Measurements from ENCODE around the gene FGF11.
A peak's percentile ranks its signal among the peaks of the same experiment; 100 is the strongest.
"Not testable (repeated sequence)": the region's sequence is repeated elsewhere in the genome, so short reads cannot be mapped to it uniquely, and the experiment has no call there.

FGF11 gene

DNA sequence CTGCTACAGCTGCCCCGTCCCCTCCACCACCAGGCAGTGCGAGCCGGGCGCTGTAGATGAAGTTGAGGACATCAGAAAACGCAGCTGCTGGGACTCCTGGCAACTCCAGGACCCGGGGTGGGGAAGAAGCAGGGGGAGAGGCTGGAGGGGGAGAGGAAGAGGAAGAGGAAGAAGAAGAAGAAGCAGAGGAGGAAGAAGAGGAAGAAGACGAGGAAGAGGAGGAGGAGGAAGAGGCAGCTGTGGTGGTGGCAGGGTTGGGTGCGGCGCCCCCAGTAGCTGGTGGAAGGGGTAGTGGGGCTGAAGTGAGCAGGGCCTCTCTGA, 27.0 kb downstream of the FGF11 start:
- Histone ChIP-seq H3K27me3 (no peaks in the 10 kb centered on the region), H3K4me1 (ENCODE audit: control insufficient read depth in 1 of 2, insufficient read depth in 1 of 2, low read depth in 1 of 2, low read length in 1 of 2) (peaks cover 13 to 15% of the 10 kb centered on the region in 2 experiments), H3K4me3 (ENCODE audit: low read depth in 1 of 2, low read length in 1 of 2) (no peak overlapping the region), H3K27ac (peak overlapping the region; percentile 61), H3K36me3 (peaks cover 27% of the 10 kb centered on the region), H3K9me3 (no peaks in the 10 kb centered on the region)
- TF ChIP-seq, protein P1, sequence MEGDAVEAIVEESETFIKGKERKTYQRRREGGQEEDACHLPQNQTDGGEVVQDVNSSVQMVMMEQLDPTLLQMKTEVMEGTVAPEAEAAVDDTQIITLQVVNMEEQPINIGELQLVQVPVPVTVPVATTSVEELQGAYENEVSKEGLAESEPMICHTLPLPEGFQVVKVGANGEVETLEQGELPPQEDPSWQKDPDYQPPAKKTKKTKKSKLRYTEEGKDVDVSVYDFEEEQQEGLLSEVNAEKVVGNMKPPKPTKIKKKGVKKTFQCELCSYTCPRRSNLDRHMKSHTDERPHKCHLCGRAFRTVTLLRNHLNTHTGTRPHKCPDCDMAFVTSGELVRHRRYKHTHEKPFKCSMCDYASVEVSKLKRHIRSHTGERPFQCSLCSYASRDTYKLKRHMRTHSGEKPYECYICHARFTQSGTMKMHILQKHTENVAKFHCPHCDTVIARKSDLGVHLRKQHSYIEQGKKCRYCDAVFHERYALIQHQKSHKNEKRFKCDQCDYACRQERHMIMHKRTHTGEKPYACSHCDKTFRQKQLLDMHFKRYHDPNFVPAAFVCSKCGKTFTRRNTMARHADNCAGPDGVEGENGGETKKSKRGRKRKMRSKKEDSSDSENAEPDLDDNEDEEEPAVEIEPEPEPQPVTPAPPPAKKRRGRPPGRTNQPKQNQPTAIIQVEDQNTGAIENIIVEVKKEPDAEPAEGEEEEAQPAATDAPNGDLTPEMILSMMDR (IDR thresholded peaks at IDR 0.05): no peak

DNA sequence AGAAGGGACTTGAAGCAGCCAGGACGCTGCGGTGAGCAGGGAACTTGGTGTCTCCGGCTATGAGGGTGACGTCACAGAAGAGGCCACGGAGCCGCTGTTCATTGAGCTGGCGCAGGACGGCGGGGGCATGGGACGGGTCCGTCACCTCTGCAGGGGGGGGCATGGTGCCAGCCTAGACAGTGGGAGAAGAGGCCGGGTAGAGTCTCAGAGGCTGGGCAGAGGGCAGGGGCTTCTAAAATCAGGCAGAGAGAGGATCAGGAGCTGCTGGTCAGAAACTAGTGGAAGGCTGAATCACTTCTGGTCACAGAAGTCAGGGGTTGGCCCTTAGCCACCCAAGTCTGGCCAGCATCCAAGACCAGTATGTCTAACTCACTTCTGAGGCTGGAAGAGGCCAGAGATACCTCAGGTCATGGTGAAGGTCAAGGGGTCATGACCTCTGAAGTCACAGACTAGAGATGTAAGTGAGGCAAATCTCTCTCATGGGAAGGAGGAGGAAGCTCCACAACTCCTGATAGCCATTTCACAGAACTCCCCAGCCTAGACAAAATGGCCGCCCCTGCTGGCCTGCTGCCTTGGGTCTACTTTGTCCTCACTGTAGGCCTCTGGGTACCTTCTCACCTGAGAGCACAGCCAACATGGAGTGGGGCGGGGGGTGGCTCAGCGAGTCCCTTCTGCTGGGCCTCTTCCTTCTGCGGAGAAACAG, 27.5 kb downstream of the FGF11 start:
- Histone ChIP-seq H3K27me3 (no peaks in the 10 kb centered on the region), H3K4me3 (ENCODE audit: low read depth in 1 of 2, low read length in 1 of 2) (no peak overlapping the region), H3K9me3 (no peaks in the 10 kb centered on the region), H3K36me3 (peaks cover 26% of the 10 kb centered on the region), H3K4me1 (ENCODE audit: control insufficient read depth in 1 of 2, insufficient read depth in 1 of 2, low read depth in 1 of 2, low read length in 1 of 2) (peaks cover 13 to 15% of the 10 kb centered on the region in 2 experiments), H3K27ac (peak overlapping the region; percentile 61)
- TF ChIP-seq, protein P1 (IDR thresholded peaks at IDR 0.05): no peak

DNA sequence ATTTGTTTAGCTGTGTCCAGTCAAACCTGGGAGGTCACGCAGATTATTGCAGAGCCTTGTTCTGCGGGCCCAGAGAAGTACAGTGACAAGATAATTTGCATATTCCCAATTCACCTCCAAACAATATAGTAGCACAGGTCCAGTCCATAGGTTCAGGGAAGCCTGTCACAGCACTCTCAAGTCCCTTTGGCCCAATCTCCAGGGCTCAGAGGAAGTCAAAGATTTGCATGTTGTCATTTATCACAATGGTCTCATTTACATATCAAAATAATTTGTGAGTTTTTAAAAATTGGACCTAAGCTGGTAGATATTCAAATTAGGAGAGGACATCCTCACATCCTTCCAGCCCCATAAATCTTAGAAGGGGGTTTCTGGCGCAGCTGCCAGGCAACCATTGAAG, 28.2 kb downstream of the FGF11 start:
- Histone ChIP-seq H3K9me3 (no peaks in the 10 kb centered on the region), H3K4me1 (ENCODE audit: control insufficient read depth in 1 of 2, insufficient read depth in 1 of 2, low read depth in 1 of 2, low read length in 1 of 2) (peaks cover 13 to 15% of the 10 kb centered on the region in 2 experiments), H3K36me3 (peaks cover 19% of the 10 kb centered on the region), H3K27me3 (no peaks in the 10 kb centered on the region), H3K4me3 (ENCODE audit: low read depth in 1 of 2, low read length in 1 of 2) (no peak overlapping the region), H3K27ac (peak overlapping the region; percentile 61)
- TF ChIP-seq, protein P1 (IDR thresholded peaks at IDR 0.05): no peak

DNA sequence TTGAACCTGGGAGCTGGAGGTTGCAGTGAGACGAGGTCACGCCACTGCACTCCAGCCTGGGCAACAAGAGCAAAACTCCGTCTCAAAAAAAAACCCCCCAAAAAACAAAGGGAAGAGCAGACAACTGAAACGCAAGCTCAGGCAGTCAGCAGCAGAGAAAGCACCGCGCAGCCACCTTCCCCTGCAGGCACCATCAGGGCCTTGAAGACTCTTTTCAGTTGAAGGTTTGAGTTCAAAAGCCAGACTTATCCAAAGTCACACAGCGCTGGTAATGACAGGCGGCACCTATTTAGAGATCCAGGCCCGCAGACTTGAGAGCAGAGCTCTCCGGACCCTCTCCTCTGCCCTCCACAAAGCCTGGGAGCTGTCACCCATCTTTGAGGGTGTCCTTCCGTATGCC, 29.0 kb downstream of the FGF11 start:
- Histone ChIP-seq H3K36me3 (peaks cover 11% of the 10 kb centered on the region), H3K27me3 (no peaks in the 10 kb centered on the region), H3K4me1 (ENCODE audit: control insufficient read depth in 1 of 2, insufficient read depth in 1 of 2, low read depth in 1 of 2, low read length in 1 of 2) (peaks cover 13 to 15% of the 10 kb centered on the region in 2 experiments)

DNA sequence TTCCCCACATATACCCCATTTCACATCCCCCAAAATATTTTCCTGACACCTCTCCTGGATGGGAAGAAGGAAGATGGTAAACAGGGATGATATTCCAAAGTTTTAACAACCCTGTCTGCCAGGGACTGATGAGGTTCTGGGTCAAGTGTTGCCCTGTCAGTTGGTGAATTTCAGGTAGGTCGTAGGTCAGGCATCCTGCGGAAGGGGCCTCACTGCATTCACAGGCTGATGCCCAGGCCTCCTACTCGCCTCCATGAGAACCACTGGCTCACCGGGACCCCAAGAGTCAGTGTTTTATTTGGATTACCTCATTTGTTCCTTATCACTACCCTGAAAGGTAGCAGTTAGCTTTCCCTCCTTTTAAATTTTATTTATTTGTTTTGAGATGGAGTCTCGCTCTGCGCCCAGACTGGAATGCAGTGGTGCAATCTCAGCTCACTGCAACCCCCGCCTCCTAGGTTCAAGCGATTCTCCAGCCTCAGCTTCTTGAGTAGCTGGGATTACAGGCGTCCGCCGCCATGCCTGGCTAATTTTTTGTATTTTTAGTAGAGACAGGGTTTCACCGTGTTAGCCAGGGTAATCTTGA, 29.6 kb downstream of the FGF11 start:
- Histone ChIP-seq H3K9me3 (no peaks in the 10 kb centered on the region), H3K36me3 (peaks cover 6% of the 10 kb centered on the region), H3K27ac (no peak overlapping the region), H3K4me1 (ENCODE audit: control insufficient read depth in 1 of 2, insufficient read depth in 1 of 2, low read depth in 1 of 2, low read length in 1 of 2) (peaks cover 13 to 15% of the 10 kb centered on the region in 2 experiments), H3K27me3 (no peaks in the 10 kb centered on the region), H3K4me3 (ENCODE audit: low read depth in 1 of 2, low read length in 1 of 2) (no peak overlapping the region)
- TF ChIP-seq, protein P1 (IDR thresholded peaks at IDR 0.05): no peak

More for the DNA sequence above, 29.0 kb downstream of the FGF11 start:
- Histone ChIP-seq H3K9me3 (no peaks in the 10 kb centered on the region), H3K27ac (no peak overlapping the region), H3K4me3 (ENCODE audit: low read depth in 1 of 2, low read length in 1 of 2) (no peak overlapping the region)
- TF ChIP-seq, protein P1 (IDR thresholded peaks at IDR 0.05): no peak

DNA sequence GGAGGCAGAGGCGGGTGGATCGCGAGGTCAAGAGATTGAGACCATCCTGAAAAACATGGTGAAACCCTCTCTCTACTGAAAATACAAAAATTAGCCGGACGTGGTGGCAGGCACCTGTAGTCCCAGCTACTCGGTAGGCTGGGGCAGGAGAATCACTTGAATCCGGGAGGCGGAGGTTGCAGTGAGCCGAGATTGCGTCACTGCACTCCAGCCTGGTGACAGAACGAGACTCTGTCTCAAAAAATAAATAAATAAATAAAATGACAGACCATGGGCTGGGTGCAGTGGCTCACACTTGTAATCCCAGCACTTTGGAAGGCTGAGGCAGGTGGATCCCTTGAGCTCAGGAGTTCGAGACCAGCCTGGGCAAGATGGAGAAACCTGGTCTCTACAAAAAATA, 30.5 kb downstream of the FGF11 start:
- H3K4me1 ChIP-seq (ENCODE audit: control insufficient read depth in 1 of 2, insufficient read depth in 1 of 2, low read depth in 1 of 2, low read length in 1 of 2): peaks cover 19 to 20% of the 10 kb centered on the region in 2 experiments
- not testable (repeated sequence) for H3K27me3 ChIP-seq; H3K9me3 ChIP-seq; H3K27ac ChIP-seq; H3K36me3 ChIP-seq; H3K4me3 ChIP-seq (ENCODE audit: low read depth in 1 of 2, low read length in 1 of 2)

DNA sequence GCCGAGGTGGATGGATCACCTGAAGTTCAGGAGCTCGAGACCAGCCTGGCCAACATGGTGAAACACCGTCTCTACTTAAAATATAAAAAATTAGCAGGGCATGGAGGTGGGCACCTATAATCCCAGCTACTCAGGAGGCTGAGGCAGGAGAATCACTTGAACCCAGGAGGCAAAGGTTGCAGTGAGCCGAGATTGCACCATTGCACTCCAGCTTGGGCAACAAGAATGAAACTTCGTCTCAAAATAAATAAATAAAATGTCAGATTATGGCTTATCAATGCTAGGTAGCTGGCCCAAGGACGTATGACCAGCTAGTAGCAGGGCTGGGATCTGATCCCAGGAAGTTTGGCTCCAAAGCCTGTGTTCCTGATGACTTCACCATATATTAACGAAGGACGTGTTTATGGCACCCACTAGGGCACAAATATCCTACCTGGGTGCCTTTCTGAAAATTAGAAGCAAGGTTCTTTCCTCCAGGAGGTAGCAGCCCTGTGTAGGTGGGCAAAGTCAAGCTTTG, 31.2 kb downstream of the FGF11 start:
- not testable (repeated sequence) for H3K36me3 ChIP-seq; H3K27ac ChIP-seq; H3K27me3 ChIP-seq; H3K9me3 ChIP-seq; H3K4me3 ChIP-seq (ENCODE audit: low read depth in 1 of 2, low read length in 1 of 2)
- peaks cover 24 to 27% of the 10 kb centered on the region in 2 experiments for H3K4me1 ChIP-seq (ENCODE audit: control insufficient read depth in 1 of 2, insufficient read depth in 1 of 2, low read depth in 1 of 2, low read length in 1 of 2)
